GM21526 (cell line): ENCODE data around the gene GPR17.
A peak's percentile ranks its signal among the peaks of the same experiment; 100 is the strongest.

Experiments
- ATAC-seq: cut with Tn5 transposase; IDR thresholded peaks from one replicate; pipeline ENCODE4 v1.9.1; 2021; ENCODE audit warnings: moderate library complexity; ENCODE audit not compliant: unreplicated experiment, low FRiP score

Gene GPR17

DNA sequence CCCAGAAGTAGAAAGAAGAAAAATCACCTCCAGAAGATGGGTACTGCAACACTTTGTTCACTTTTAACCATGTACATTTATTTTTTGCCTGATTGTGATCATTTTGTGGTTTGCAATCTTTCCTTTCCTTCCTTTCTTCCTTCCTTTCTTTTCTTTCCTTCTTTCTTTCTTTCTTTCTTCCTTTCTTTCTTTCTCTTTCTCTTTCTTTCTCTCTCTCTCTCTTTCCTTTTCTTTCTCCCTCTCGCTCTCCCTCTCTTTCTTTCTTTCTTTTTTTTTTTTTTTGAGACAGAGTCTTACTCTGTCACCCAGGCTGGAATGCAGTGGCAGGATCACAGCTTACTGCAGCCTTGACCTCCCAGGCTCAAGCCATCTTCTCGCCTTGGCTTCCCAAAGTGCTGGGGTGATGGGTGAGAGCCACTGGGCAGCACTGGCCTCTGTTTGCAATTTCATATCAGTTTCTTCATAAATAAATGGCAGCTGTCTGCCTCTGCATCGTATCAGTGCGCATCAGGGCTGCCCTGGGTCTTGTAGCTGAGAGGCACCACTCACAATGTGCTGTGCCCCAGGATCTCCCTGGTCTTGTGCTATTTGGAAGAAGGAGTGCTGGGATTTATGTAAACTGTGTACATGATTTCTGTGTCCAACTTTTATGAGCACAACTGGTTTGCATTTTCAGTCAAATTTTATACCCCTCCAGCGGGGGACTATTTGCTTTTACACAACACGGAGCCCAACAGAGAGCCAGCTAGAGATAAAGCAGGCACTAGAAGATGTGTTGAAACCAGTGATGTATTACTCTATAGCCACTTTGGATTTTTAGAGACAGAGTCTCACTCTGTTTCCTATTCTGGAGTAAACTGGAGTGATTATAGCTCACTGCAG lies 36.3 kb downstream of the GPR17 start:
- no peak for ATAC-seq

GRCh38 chr2:127683056-127683455 lies 37.1 kb downstream of the GPR17 start:
- ATAC-seq, result no peak

- ATAC-seq, result no peak
These were observed 37.8 kb downstream of the GPR17 start for GRCh38 chr2:127683757-127684156.

DNA sequence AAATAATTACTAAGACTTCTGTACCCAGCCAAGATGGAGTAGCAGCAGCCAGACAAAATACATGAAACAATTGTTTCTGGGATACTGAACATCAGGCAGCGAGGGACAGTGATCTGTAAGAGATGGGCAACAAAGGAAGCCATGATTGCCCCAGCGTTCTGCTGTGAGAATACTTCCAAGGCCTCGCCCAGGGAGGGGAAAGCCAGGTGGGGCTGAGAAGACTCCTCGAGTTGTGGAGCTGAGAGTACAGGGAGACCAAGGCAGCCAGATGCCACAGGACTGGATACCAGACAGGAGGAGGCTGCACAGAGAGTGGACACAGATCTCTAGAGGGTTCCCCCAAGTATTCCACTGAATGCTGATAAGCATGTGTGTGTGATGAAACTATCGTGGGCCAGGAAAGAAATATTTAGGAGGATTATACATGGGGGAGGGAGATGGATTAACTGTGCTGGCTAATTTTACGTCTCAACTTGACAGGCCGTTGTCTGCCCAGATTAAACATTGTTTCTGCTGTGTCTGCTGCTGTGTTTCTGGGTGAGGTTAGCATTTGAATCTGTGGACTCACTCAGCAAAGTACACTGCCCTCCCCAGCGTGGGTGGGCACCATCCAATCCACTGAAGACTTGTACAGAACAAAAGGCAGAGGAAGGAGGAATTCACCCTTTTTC lies 39.6 kb downstream of the GPR17 start:
- ATAC-seq, result no peak

GRCh38 chr2:127688405-127688804 lies 42.5 kb downstream of the GPR17 start:
- no peak for ATAC-seq

DNA sequence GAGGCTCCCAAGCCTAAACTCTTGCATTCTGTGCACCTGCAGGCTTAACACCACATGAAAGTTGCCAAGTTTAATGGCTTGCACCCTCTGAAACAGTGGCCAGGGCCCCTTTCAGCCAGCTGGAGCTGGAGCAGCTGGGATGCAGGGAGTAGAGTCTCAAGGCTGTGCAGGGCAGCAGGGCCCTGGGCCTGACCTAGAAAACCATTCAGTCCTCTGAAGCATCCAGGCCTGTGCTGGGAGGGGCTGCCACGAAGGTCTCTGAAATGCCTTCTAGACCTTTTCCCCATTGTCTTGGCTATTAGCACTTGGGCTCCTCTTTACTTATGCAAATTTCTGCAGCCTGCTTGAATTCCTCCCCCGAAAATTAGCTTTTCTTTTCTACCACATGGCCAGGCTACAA lies 44.7 kb downstream of the GPR17 start:
- no peak for ATAC-seq

- no peak for ATAC-seq
These were observed 49.0 kb downstream of the GPR17 start for GRCh38 chr2:127694986-127695385.

DNA sequence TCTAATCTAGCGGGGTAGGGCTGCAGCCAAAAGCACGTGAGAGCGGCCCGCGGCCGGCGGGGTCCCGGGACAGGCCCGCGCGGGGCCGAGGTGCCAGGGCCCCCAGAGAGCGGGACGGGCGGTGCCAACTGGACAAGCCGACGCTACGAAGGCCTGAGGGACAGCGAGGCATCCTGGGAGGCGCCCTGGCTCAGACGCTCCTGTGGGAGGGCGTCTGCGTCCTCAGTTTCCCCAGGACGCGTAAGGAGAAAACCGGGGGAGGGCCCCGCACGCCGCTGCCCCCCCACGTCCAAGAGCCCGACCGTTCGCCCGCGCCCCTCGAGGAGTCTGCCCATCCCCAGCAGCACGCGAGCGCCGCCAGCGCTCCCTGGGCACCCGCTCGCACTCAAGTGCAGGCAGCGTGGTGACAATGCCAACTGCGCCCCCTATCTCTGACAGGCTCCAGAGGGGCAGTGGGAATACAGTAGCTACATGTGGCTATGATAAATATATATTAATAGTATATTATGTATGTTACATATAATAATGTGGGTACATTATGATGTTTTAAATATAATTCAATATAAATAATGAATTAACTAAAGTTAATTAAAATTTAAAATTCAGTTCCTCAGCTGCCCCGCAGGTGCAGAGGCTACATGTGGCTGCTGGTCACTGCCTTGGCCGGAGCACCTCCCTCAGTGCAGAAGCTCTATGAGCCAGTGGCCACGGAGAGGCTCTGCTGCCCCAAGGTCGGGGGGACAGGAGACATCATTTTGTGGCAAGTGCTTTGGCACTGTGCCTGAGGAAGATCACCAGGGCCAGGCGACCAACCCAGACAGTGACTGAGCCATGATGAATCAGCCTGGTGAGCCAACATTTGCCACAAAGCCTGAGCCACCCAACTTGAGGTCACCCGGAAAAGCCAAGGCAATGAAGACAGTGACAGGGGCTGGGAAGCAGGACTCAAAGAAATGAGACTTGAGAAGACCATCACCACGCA lies 49.8 kb downstream of the GPR17 start:
- no peak for ATAC-seq

DNA sequence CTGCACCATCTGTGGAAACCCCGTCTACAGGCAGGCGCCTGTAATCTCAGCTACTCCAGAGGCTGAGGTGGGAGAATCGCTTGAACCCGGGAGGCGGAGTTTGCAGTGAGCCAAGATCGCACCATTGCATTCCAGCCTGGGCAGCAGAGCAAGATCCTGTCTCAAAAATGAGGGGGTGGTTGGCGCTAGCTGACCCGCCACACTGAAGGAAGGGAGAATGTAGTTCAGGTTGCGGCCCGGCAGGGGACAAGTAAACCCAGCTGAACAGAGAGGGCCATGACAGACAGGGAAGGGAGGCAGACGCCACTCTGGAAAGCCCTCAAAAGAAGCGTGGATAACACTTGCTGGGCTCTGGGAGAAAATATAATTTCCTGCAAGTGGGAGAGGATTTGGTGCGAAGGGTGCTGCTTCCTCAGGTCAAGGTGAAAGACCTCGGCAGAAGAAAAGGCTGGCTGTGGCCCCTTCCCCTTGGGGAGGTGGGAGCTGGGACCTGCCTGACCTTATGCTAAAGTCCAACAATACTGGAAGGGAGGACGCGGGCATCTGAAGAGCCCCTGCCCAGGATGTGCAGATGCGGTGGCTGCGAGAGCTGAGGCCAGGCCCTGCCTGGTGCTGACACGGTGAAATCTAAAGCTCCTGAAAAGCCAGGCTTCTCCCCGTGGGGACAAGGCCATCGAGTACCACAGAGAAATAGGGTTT lies 51.7 kb downstream of the GPR17 start:
- no peak for ATAC-seq

DNA sequence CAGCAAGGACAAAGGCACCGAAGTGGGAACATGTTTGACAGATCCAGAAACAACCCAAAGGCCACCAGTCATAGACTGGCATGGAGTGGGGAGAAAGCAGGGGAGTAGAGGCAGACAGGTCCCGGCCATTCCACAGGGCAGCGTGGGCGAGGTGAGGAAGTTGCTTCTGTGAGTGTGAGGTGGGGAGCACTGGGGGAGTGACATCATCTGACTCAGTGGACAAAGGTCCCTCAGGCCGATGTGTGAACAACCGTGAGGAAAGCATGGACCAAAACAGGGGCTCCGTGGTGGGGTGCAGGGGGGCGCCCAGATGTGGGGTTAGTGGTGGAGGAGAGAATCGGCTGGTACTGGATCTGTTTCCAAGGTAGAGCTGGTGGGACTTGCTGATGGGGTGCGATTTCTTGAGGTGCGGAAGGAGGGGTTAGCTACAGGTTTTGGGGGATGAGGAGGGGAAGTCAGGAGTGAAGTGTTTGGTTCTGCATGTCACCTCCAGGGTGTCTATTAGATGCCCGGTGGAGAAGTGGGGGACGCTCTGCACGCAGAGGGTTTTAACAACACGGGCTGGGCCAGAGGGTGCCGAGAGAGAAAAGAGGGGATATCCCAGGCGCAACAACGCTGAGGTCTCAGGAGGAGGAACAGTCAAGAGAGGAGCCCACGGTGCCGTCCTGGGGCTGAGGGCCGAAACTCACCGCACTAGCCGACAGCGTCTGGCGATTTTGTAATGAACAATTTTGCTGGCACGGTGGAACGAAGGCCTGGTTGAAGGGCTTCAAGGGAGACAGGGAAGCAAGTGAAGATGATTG lies 52.8 kb downstream of the GPR17 start:
- ATAC-seq, result no peak

GRCh38 chr2:127700527-127701192 lies 54.7 kb downstream of the GPR17 start:
- ATAC-seq, result peak; percentile 63

- peak; percentile 64 for ATAC-seq
These were observed 55.3 kb downstream of the GPR17 start, which contains the start of gene SFT2D3 for GRCh38 chr2:127701193-127701650. Gene SFT2D3 (plus strand): TSS chr2:127701497. CDS start chr2:127701529, 32 bp downstream.

GRCh38 chr2:127701651-127702394 lies 55.9 kb downstream of the GPR17 start:
- peak; percentile 50 for ATAC-seq
